CD4-positive, alpha-beta T cell treated with Interleukin-12 subunit alpha and Interleukin-12 subunit beta, for 1 hour (primary cell): ENCODE results near the gene PDZK1IP1.
"Not testable (repeated sequence)": the region's sequence is repeated elsewhere in the genome, so short reads cannot be mapped to it uniquely, and the experiment has no call there.

Experiments
- DNase-seq: peaks from one replicate; pipeline ENCODE4 v3.0.0-alpha.2; 2020

Gene PDZK1IP1

GRCh38 chr1:47180603-47181094 lies 9.2 kb downstream of the PDZK1IP1 start:
- DNase-seq: no peak

- no peak for DNase-seq
Observed at GRCh38 chr1:47179988-47180563, 9.8 kb downstream of the PDZK1IP1 start.

- DNase-seq: peak; percentile 68
Observed at GRCh38 chr1:47179017-47179987, 10.5 kb downstream of the PDZK1IP1 start.

GRCh38 chr1:47178654-47179016 lies 11.2 kb downstream of the PDZK1IP1 start:
- no peak for DNase-seq

GRCh38 chr1:47178020-47178419 lies 11.8 kb downstream of the PDZK1IP1 start:
- no peak for DNase-seq

GRCh38 chr1:47175227-47175934 lies 14.5 kb downstream of the PDZK1IP1 start:
- DNase-seq: peak; percentile 36

GRCh38 chr1:47174656-47175020 lies 15.2 kb downstream of the PDZK1IP1 start:
- no peak for DNase-seq

GRCh38 chr1:47172782-47173181 lies 17.1 kb downstream of the PDZK1IP1 start:
- no peak for DNase-seq

GRCh38 chr1:47164552-47164951 lies 25.3 kb downstream of the PDZK1IP1 start:
- no peak for DNase-seq

- no peak for DNase-seq
Observed at GRCh38 chr1:47161298-47162040, 28.4 kb downstream of the PDZK1IP1 start.

GRCh38 chr1:47160716-47161115 lies 29.1 kb downstream of the PDZK1IP1 start:
- no peak for DNase-seq

- DNase-seq: not testable (repeated sequence)
Observed at GRCh38 chr1:47157957-47158356, 31.9 kb downstream of the PDZK1IP1 start.

- DNase-seq: not testable (repeated sequence)
Observed at GRCh38 chr1:47156457-47156856, 33.4 kb downstream of the PDZK1IP1 start.

GRCh38 chr1:47149162-47149561 lies 40.7 kb downstream of the PDZK1IP1 start:
- DNase-seq: not testable (repeated sequence)

- no peak for DNase-seq
Observed at GRCh38 chr1:47147047-47147785, 42.6 kb downstream of the PDZK1IP1 start.

GRCh38 chr1:47146495-47146894 lies 43.3 kb downstream of the PDZK1IP1 start:
- DNase-seq: not testable (repeated sequence)

- not testable (repeated sequence) for DNase-seq
Observed at GRCh38 chr1:47143654-47144053, 46.2 kb downstream of the PDZK1IP1 start.

- not testable (repeated sequence) for DNase-seq
Observed at GRCh38 chr1:47140358-47140757, 49.5 kb downstream of the PDZK1IP1 start.

GRCh38 chr1:47137925-47138615 lies 51.8 kb downstream of the PDZK1IP1 start:
- DNase-seq: no peak

- no peak for DNase-seq
Observed at GRCh38 chr1:47137198-47137597, 52.6 kb downstream of the PDZK1IP1 start, which contains the start of gene CYP4A22. CYP4A22 (plus strand) TSS chr1:47137441; CDS start chr1:47137486, 45 bp downstream.
